ENCODE data around the gene NEGR1.

Gene NEGR1

GRCh38 chr1:72230746-72231145, 51.6 kb downstream of the NEGR1 start:
- DNase-seq: peak; percentile 0

DNA sequence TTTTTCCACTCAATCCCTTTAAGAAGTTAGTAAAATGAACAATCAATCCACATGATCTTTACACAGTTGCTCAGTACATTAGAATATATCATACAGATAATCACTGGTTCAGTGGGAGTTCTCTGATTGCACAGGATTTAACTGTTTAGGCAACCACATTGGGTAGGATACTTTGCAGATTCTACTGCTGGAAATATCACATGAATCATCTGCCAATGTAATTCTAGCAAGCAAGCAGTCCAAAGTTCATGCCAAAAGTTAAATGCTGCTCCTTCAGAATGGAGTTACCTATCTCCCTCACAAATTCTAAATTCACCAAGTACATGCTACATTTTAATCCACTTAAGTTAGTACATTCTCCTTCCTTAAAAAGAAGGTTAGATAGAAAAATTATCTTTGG, 52.4 kb downstream of the NEGR1 start:
- DNase-seq: peak; percentile 4

- peak; percentile 15 for DNase-seq
Observed at GRCh38 chr1:72227667-72228066, 54.7 kb downstream of the NEGR1 start.

DNA sequence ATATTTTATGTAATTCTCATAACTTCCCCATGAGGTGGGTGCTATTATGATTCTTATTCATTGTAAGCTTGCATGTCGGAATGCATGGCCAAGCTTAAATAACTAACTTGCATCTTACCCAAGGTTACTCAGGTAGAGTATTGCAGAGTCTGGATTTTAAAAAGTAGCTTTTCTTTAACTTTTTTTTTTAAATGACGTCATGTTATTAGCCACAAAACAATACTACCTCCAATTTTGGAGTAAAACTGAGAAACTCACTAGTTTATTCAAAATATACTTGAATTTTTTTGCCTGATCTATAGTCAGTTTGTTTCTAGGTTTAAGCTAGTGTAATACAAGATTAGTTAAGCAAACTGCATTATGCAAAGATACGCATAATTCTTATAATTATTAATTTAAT, 57.8 kb downstream of the NEGR1 start:
- DNase-seq: no peak

DNA sequence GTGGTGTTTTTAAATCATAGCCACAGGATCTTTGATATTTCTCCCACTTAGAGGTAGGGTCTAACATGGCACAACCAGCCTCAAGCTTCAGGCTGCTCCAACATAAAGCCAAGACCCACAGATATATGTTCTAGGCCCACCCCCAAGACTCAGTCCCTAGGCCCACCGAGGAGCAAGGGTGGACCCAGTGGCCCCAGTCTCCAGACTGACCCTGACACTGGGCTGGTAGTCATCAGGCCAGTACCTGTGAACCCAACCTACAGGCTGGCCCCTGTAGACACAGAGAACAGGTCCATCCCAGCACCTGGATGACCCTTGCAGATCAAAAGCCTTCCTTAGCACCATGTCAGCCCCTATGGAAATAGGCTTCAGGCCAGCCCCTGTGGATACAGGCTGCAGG, 60.5 kb downstream of the NEGR1 start:
- DNase-seq: no peak

DNA sequence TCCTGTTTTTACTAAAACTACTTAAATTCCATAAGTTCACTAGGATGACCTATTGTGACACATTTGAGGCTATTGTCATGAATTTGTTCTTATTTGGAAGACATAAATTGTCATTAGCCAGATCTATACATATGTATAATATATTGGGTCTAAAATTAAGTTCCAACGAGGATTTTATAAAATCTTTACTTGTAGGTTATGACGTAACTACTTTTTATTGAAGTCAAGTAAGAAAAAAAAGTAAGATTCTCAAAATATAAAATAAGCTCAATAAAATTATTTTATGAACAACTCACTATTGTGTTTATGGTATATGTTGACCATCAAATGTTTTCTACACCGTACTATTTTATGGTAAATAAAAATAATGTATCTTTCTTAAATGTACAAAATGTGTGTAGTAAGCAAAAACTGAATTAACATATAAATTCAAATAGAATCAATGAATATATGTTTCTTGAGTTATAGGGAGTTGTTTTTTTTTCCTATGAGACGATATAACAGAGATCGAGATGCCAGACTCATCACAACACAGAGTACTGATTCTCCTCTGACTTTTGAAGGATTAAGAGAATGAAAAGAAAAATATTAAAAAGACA, 64.1 kb downstream of the NEGR1 start:
- DNase-seq: no peak

DNA sequence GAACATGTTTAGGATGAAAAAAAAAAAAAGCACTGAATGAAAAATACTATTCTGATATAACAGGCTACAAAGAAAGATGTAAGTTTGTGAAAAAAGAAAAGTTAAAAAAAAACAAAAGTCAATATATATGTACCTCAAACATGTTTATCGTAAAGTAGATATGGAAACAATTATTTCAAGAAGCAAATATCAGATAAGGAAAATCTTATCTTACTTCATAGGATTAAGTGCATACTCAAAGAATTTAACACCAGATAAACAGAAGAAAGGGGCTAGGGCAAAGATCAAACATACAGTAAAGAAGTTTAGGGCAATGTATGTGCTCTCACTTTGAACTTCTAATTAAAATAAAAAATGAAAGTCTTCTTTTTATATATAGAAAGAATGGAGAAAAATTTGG, 75.3 kb downstream of the NEGR1 start:
- no peak for DNase-seq

DNA sequence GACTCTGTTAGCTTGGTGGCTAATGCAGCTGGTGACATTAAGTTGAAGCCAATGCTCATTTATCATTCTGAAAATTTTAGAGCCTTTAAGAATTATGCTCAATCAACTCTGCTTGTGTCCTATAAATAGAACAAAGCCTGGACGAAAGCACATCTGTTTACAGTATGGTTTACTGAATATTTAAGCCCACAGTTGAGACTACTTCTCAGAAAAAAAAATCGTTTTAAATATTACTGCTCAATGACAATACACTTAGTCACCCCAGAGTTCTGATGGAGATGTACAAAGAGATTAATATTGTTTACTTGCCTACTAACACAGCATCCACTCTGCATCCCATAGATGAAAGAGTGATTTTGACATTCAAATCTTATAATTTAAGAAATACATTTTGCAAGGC, 79.6 kb downstream of the NEGR1 start:
- no peak for DNase-seq

DNA sequence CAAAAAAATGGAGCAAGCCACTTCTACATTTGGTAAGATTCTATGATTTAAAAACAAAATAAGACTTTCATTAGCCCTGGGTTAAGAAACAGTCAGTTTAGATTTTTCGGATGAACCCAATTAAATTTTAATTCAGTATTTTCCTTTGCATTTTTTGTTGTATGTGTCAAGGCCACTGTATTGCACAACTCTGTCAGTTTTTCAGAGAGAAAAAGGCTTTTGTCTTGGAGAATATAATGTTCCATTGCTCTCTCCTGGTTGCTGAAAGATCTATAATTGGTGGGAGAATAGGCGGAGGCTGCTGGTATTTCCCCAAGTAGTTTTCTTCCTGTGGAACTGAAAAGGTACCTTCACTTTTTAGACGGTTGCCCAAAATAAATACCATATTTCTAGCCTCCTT, 84.6 kb downstream of the NEGR1 start:
- DNase-seq: no peak

- peak; percentile 42 for DNase-seq
Observed at GRCh38 chr1:72186733-72187307, 95.5 kb downstream of the NEGR1 start.

GRCh38 chr1:72184099-72184701, 98.1 kb downstream of the NEGR1 start:
- no peak for DNase-seq

GRCh38 chr1:72182859-72183258, 99.5 kb downstream of the NEGR1 start:
- no peak for DNase-seq

DNA sequence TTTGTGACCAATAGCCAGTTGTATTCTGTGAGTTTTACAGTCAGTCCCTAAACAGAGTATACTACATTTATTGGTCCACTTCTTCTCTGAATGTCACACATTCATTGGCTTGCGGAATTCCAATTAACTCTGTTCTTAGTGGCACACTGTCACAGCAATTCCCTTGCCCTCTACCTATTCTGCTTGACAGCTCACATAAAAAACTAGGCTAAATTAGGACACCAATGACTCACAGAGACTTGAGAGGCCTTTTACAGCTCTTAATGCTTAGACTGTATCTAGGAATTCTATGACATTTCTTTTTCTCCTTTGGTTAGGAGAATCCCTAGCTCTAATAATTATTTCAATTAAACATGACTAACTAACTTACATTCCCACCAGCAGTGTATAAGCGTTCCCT, 104.1 kb downstream of the NEGR1 start:
- DNase-seq: no peak

- peak; percentile 3 for DNase-seq
Observed at GRCh38 chr1:72177711-72178110, 104.6 kb downstream of the NEGR1 start.

- no peak for DNase-seq
Observed at GRCh38 chr1:72170246-72170645, 112.1 kb downstream of the NEGR1 start.

DNA sequence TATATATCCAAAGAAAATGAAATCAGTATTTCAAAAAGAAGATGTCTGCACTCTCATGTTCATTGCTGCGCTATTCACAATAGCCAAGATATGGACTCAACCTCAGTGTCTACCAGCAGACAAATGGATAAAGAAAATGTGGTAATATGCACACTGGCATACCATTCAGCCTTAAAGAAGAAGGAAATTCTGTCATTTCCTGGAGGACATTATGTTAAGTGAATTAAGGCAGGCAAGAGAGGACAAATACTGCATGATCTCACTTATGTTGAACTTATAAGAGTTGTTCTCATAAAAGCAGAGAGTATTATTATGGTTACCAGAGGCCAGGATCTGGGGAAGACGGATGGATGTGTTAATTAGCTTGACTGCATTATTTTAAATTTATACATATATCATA, 115.9 kb downstream of the NEGR1 start:
- no peak for DNase-seq

GRCh38 chr1:72150508-72150907, 131.8 kb downstream of the NEGR1 start:
- no peak for DNase-seq

- no peak for DNase-seq
Observed at GRCh38 chr1:72141875-72142274, 140.5 kb downstream of the NEGR1 start.

GRCh38 chr1:72140222-72140621, 142.1 kb downstream of the NEGR1 start:
- DNase-seq: no peak

DNA sequence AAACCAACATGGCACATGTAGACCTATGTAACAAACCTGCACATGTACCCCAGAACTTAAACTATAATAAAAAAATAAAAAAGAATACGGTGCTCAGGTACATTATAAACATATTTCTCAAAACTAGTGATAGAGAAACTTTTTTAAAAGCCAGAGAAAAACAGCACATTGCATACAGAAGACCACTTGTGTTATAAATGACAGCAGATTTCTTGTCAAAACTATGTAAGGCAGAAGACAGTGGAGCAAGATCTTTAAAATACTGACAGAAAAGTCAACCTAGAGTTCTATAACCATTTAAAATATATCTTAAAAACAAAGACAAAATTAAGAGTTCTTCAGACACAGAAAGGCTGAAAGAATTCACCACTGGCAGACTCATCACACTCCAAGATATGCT, 144.7 kb downstream of the NEGR1 start:
- DNase-seq: no peak

GRCh38 chr1:72129869-72130268, 152.5 kb downstream of the NEGR1 start:
- DNase-seq: no peak

- DNase-seq: peak; percentile 7
Observed at GRCh38 chr1:72122099-72122880, 160.0 kb downstream of the NEGR1 start.

DNA sequence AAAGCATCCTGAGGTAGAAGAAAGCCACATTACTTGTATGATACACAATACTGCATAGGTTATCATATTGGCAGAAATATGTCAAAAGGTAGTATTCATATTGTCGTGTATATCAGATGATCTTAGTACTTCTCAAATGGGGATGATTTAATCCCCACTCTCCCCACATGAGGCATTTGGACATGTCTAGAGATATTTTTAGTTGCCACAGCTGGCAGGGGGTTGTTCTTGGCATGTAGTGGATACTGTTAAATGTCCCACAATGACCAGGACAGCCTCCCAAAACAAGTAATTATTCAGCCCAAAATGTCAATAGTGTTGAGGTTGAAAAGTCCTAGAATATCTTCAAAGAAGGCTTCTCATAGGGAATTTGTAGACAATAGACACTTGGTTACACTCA, 162.8 kb downstream of the NEGR1 start:
- no peak for DNase-seq

DNA sequence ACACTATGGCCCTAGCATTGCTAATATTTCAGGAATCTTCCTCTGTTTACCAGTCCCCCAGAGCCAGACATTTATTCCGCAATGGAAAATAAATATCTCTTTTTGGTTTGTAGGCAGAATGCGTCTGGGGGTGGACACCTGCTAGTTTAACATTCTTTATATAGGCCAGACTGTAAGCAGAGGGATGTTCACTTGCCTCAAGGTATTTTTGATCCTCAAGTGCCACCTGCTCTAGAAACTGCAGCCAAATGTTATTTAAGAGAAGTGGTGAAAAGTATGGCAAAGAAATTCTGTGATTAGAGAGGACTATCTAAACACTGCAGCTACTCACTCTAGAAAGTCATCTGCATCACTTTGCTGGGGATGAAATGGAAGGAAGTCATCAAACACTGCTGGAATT, 164.7 kb downstream of the NEGR1 start:
- no peak for DNase-seq

Measured in fibroblast of skin of scalp (primary cell).